ENCODE measurements around the gene SET.

SET gene

DNA sequence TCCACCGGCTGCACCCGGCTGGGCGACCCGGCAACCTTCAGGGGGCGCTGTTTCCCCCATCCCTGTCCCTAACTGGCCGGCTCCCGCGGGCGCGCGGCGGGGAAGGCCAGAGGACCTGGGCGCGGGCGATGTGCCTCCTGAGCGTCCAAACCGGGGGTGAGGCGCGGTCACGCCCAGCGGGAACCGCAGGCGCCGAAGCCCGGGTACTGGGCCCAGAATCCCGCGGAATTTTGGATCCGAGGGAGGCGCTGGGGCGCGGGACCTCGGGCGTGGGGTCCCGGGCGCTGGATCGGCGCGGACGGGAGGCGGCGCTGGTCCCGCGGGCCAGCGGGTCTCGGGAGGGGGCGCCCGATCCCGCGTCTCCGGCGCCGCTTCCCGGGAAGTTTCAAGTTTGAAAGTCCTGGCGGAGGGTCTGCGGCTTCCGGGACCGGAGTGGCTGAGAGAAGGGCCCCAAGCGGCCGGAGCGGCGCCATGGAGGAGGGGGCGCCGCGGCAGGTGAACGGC lies 13.5 kb downstream of the SET start, which contains the start of gene PKN3:
Gene PKN3 (plus strand): TSS at position 59 of the 504 bp plus-strand sequence. CDS start 413 bp downstream, at position 472.
- Histone ChIP-seq H3K27me3 (ENCODE audit: control insufficient read depth, insufficient read depth, low read length, poor library complexity, severe bottlenecking) (no peaks in the 10 kb centered on the region), H3K4me1 (ENCODE audit: control insufficient read depth, insufficient read depth, low read length) (no peaks in the 10 kb centered on the region), H3K4me3 (ENCODE audit: insufficient read depth, low read depth, low read length) (peak within 1 kb of the TSS; percentile 72), H3K9me3 (ENCODE audit: control insufficient read depth, low read length) (no peaks in the 10 kb centered on the region), H3K27ac (ENCODE audit: insufficient read depth, low read depth, low read length, poor library complexity, severe bottlenecking) (peak within 1 kb of the TSS; percentile 55), H3K36me3 (ENCODE audit: control insufficient read depth, insufficient read depth, low read length) (no peaks in the 10 kb centered on the region)
- 1% methylated on average over 65 of the region's 65 CpGs for WGBS, 2 experiments

DNA sequence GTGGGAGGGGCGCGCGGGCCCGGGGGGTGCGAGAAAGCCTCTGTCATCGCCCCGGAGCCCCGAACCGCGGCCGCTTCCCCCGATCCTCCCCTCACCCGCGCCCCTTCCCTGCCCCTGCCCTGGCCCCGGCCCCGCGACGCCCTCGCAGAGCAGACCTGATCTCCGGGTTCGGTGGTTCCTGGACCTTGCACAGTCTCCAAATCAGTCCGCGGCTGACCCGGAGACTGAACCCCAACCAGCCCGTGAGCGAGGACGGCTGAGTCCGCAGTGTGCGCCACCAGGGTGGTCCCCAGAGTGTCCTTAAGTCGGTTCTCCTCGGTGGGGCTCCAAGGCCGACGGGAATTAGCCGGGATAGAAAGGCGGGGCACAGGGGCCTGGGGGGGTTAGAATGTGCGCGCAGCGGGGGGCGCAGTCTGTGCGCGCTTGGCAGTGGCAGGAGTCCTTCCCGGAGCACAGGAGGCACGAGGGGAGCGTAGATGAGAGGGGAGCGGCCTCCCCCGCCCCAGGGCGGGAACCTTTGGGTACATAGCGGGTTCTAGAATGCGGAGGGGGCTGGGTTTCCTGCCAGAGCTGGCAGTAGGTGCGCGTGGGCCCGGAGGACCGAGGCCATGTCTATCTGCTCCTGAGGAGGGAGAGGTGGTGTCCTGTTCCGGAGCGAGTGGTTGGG lies 14.1 kb downstream of the SET start:
- 6% methylated on average over 55 of the region's 55 CpGs for WGBS, 2 experiments
- Histone ChIP-seq H3K9me3 (ENCODE audit: control insufficient read depth, low read length) (no peaks in the 10 kb centered on the region), H3K27me3 (ENCODE audit: control insufficient read depth, insufficient read depth, low read length, poor library complexity, severe bottlenecking) (no peaks in the 10 kb centered on the region), H3K27ac (ENCODE audit: insufficient read depth, low read depth, low read length, poor library complexity, severe bottlenecking) (peak overlapping the region; percentile 16), H3K4me3 (ENCODE audit: insufficient read depth, low read depth, low read length) (peak overlapping the region; percentile 72), H3K36me3 (ENCODE audit: control insufficient read depth, insufficient read depth, low read length) (no peaks in the 10 kb centered on the region), H3K4me1 (ENCODE audit: control insufficient read depth, insufficient read depth, low read length) (no peaks in the 10 kb centered on the region)

DNA sequence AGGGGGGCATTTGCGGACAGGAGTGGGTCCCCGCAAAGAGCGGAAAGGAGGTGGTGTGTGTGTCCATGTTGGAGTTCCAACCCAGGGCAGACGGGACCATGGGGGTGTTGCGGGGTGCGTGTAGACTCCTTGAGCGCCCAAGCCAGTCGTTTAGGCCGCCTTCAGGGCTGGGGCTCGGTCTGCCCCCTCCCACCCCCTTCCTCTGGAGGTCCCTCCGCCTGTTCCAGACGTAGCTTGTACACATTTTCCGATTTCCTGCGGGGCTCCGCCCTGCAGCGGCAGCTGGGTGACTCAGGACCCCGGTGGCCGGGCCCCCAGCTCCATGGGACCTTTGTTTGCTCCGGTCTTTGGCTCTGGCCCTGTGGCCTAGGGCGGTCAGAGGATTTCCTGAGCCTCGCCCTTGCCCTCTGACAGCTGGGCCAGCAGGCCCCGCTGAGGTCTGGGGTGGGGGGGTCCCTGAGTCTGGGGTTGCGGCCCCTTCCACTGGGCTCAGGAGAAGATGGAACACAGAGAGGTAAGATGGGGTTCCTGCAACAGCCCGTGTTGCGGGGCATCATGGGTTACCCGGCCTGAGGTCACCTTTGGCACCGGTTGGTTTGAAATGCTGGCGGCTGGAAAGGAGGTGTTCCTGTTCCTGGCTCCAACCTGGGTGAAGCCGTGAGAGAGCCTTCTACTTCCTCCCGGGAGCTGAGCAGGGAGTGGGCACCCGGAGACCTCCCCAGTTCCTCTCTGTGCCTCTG lies 14.8 kb downstream of the SET start:
- Histone ChIP-seq H3K27ac (ENCODE audit: insufficient read depth, low read depth, low read length, poor library complexity, severe bottlenecking) (no peak overlapping the region), H3K27me3 (ENCODE audit: control insufficient read depth, insufficient read depth, low read length, poor library complexity, severe bottlenecking) (no peaks in the 10 kb centered on the region), H3K9me3 (ENCODE audit: control insufficient read depth, low read length) (no peaks in the 10 kb centered on the region), H3K36me3 (ENCODE audit: control insufficient read depth, insufficient read depth, low read length) (no peaks in the 10 kb centered on the region), H3K4me1 (ENCODE audit: control insufficient read depth, insufficient read depth, low read length) (no peaks in the 10 kb centered on the region), H3K4me3 (ENCODE audit: insufficient read depth, low read depth, low read length) (peak overlapping the region; percentile 72)
- 87 to 89% methylated on average over 31 of the region's 31 CpGs for WGBS, 2 experiments

DNA sequence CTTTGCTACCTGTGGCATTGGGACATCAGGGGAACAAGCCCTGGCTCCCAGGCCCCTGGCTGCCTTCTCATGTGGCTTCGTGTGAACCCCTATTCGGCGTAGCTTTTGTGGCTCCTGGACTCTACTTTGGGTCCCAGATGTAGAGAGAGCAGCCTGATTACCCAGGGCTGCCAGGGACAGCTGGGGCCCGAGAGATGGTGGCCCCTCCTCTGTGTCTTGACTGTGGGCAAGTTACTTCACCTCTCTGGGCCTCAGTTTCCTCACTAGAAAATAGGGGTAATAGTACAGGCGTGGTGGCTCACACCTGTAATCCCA lies 15.3 kb downstream of the SET start:
- Histone ChIP-seq H3K4me1 (ENCODE audit: control insufficient read depth, insufficient read depth, low read length) (no peaks in the 10 kb centered on the region), H3K4me3 (ENCODE audit: insufficient read depth, low read depth, low read length) (no peak overlapping the region), H3K27me3 (ENCODE audit: control insufficient read depth, insufficient read depth, low read length, poor library complexity, severe bottlenecking) (no peaks in the 10 kb centered on the region), H3K9me3 (ENCODE audit: control insufficient read depth, low read length) (no peaks in the 10 kb centered on the region), H3K36me3 (ENCODE audit: control insufficient read depth, insufficient read depth, low read length) (no peaks in the 10 kb centered on the region), H3K27ac (ENCODE audit: insufficient read depth, low read depth, low read length, poor library complexity, severe bottlenecking) (no peak overlapping the region)
- WGBS, 2 experiments = 93 to 98% methylated on average over 5 of the region's 5 CpGs

DNA sequence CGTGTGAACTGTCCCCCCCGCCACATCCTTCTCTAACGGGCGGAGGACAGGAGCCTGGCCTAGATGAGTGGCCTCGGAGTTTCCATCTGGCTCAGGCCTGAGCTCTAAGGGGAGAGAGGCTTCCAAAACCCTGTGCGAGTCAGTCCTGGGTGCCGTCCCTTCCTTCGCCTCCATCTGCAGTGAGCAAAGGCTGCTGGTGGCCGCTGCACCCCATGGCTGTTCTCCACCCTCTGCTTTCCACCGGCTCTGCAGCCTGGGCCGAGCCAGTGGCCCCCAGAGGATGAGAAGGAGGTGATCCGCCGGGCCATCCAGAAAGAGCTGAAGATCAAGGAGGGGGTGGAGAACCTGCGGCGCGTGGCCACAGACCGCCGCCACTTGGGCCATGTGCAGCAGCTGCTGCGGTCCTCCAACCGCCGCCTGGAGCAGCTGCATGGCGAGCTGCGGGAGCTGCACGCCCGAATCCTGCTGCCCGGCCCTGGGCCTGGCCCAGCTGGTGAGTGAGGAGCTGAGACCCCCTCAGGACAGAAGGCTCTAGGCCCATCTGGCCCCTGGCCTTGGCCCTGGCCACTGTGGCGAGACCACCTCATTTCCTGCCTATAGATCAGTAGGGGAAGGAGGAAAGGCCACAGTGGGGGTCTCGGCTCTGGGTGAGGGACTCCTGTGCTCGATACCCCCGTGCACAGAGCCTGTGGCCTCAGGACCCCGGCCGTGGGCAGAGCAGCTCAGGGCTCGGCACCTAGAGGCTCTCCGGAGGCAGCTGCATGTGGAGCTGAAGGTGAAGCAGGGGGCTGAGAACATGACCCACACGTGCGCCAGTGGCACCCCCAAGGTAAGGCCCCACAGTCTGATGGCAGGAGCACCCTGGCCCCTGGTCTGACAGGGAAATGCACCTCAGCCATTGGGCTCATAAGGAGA lies 16.3 kb downstream of the SET start:
- no peaks in the 10 kb centered on the region for H3K9me3 ChIP-seq (ENCODE audit: control insufficient read depth, low read length)
- no peaks in the 10 kb centered on the region for H3K4me1 ChIP-seq (ENCODE audit: control insufficient read depth, insufficient read depth, low read length)
- no peaks in the 10 kb centered on the region for H3K36me3 ChIP-seq (ENCODE audit: control insufficient read depth, insufficient read depth, low read length)
- 95% methylated on average over 36 of the region's 36 CpGs for WGBS, 2 experiments
- H3K27ac ChIP-seq (ENCODE audit: insufficient read depth, low read depth, low read length, poor library complexity, severe bottlenecking) = no peak overlapping the region
- no peak overlapping the region for H3K4me3 ChIP-seq (ENCODE audit: insufficient read depth, low read depth, low read length)
- no peaks in the 10 kb centered on the region for H3K27me3 ChIP-seq (ENCODE audit: control insufficient read depth, insufficient read depth, low read length, poor library complexity, severe bottlenecking)

DNA sequence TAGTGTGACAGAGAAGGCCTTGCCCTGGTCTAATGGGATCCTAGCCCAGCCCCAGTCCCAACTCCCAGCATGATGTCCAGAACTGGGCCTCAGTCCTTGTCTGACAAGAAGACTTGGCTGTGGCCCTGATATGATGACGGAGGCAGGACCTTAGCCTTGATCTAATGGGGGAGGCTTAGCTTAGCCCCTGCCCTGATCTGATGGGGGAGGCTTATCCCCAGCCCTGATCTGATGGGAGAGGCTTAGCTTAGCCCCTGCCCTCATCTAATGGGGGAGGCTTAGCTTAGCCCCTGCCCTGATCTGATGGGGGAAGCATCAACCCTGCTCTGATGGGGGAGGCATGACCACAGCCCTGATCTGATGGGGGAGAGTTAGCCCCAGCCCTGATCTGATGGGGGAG lies 17.0 kb downstream of the SET start:
- Histone ChIP-seq H3K4me1 (ENCODE audit: control insufficient read depth, insufficient read depth, low read length) (no peaks in the 10 kb centered on the region), H3K27me3 (ENCODE audit: control insufficient read depth, insufficient read depth, low read length, poor library complexity, severe bottlenecking) (no peaks in the 10 kb centered on the region), H3K4me3 (ENCODE audit: insufficient read depth, low read depth, low read length) (no peak overlapping the region), H3K27ac (ENCODE audit: insufficient read depth, low read depth, low read length, poor library complexity, severe bottlenecking) (no peak overlapping the region), H3K36me3 (ENCODE audit: control insufficient read depth, insufficient read depth, low read length) (no peaks in the 10 kb centered on the region), H3K9me3 (ENCODE audit: control insufficient read depth, low read length) (no peaks in the 10 kb centered on the region)
- 97 to 98% methylated on average over 1 of the region's 1 CpG for WGBS, 2 experiments

DNA sequence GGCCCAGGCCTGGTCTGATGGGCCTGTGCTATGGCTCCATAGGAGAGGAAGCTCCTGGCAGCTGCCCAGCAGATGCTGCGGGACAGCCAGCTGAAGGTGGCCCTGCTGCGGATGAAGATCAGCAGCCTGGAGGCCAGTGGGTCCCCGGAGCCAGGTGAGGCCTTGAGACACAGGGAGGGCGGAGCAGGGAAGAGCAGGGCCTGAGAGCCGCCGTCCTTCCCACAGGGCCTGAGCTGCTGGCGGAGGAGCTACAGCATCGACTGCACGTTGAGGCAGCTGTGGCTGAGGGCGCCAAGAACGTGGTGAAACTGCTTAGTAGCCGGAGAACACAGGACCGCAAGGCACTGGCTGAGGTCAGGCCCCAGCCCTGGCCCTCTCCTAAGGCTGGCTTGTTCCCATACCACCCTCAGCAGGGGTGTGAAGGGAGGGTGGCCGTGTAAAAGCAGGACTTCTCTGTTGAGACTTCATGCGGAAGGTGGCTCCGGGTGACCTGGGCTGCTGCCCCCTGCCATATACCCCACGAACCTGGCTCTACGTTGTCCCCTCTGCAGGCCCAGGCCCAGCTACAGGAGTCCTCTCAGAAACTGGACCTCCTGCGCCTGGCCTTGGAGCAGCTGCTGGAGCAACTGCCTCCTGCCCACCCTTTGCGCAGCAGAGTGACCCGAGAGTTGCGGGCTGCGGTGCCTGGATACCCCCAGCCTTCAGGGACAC lies 17.8 kb downstream of the SET start:
- no peaks in the 10 kb centered on the region for H3K9me3 ChIP-seq (ENCODE audit: control insufficient read depth, low read length)
- H3K4me3 ChIP-seq (ENCODE audit: insufficient read depth, low read depth, low read length) = no peak overlapping the region
- H3K27me3 ChIP-seq (ENCODE audit: control insufficient read depth, insufficient read depth, low read length, poor library complexity, severe bottlenecking) = no peaks in the 10 kb centered on the region
- no peaks in the 10 kb centered on the region for H3K4me1 ChIP-seq (ENCODE audit: control insufficient read depth, insufficient read depth, low read length)
- H3K27ac ChIP-seq (ENCODE audit: insufficient read depth, low read depth, low read length, poor library complexity, severe bottlenecking) = no peak overlapping the region
- 92 to 93% methylated on average over 23 of the region's 23 CpGs for WGBS, 2 experiments
- H3K36me3 ChIP-seq (ENCODE audit: control insufficient read depth, insufficient read depth, low read length) = no peaks in the 10 kb centered on the region

DNA sequence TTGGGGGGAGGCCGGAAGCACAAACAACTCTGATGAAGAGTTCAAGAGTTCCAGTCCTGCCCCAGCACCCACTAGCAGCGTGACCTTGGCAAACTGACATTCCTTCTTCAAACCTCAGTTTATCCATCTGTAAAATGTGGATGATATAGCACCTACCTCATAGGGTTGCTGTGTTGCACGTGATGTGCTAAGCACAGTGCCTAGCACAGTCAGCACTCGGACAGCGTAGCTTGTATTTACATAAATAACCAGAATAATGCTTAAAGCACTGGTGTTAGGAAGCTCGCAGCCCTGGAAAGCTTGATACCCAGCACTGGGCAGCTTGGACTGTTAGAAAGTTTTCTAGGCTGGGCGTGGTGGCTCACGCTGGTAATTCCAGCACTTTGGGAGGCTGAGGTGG lies 18.4 kb downstream of the SET start:
- no peaks in the 10 kb centered on the region for H3K27me3 ChIP-seq (ENCODE audit: control insufficient read depth, insufficient read depth, low read length, poor library complexity, severe bottlenecking)
- no peaks in the 10 kb centered on the region for H3K4me1 ChIP-seq (ENCODE audit: control insufficient read depth, insufficient read depth, low read length)
- WGBS, 2 experiments = 93 to 94% methylated on average over 8 of the region's 8 CpGs
- H3K27ac ChIP-seq (ENCODE audit: insufficient read depth, low read depth, low read length, poor library complexity, severe bottlenecking) = no peak overlapping the region
- H3K9me3 ChIP-seq (ENCODE audit: control insufficient read depth, low read length) = no peaks in the 10 kb centered on the region
- H3K36me3 ChIP-seq (ENCODE audit: control insufficient read depth, insufficient read depth, low read length) = no peaks in the 10 kb centered on the region
- no peak overlapping the region for H3K4me3 ChIP-seq (ENCODE audit: insufficient read depth, low read depth, low read length)

DNA sequence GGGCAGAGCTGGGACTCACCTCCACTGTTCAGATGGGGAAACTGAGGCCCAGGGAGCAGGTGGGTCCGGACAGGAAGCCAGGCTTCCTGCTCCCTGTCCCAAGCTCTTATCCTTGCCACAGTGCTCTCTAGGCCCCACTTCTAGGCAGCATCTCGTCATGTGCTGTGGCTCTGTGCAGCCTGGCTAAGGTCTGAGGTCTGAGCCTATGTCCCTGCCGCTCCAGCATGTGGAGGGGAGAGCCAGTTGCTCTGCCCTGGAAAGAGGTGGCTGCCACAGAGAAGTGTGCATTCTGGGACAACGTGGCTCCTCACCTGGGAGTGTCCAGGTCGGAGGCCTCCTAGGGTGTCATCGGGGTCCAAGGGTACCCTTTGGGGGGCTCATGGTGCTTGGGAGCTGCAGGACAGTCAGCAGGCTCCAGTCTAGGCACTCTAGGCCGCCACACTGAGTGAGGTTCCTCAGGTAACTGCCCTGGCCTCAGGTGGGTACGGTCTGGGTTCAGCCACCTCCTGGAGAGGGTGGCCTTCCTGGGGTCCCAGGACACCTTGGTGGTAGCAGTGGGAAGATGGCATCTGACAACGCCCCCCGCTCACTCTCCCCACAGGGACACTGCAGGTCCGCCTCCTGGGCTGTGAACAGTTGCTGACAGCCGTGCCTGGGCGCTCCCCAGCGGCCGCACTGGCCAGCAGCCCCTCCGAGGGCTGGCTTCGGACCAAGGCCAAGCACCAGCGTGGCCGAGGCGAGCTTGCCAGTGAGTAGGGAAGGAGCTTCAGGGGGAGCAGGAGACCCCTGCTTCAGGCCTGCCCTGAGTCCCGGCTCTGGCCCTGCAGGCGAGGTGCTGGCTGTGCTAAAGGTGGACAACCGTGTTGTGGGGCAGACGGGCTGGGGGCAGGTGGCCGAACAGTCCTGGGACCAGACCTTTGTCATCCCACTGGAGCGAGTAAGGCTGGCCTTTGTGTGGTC lies 23.7 kb downstream of the SET start:
- H3K4me1 ChIP-seq (ENCODE audit: control insufficient read depth, insufficient read depth, low read length) = no peaks in the 10 kb centered on the region
- no peaks in the 10 kb centered on the region for H3K9me3 ChIP-seq (ENCODE audit: control insufficient read depth, low read length)
- H3K36me3 ChIP-seq (ENCODE audit: control insufficient read depth, insufficient read depth, low read length) = peaks cover 4% of the 10 kb centered on the region
- H3K27ac ChIP-seq (ENCODE audit: insufficient read depth, low read depth, low read length, poor library complexity, severe bottlenecking) = no peak overlapping the region
- no peaks in the 10 kb centered on the region for H3K27me3 ChIP-seq (ENCODE audit: control insufficient read depth, insufficient read depth, low read length, poor library complexity, severe bottlenecking)
- no peak overlapping the region for H3K4me3 ChIP-seq (ENCODE audit: insufficient read depth, low read depth, low read length)
- 94% methylated on average over 26 of the region's 26 CpGs for WGBS, 2 experiments
